GOT3 (cell line): ENCODE measurements around the gene OSBPL2.

ENCODE experiments used
- DNase-seq: peaks from one replicate; lab custom pipeline; 2025; ENCODE audit warnings: mixed read lengths; lab: John Stamatoyannopoulos, UW

Gene OSBPL2

GRCh38 chr20:62235777-62236157 is 2.6 kb upstream of the OSBPL2 start:
- DNase-seq, result no peak

- DNase-seq, result no peak
Measured at GRCh38 chr20:62236200-62236599, 2.1 kb upstream of the OSBPL2 start.

- DNase-seq, result no peak
Measured at GRCh38 chr20:62236766-62237513, 1.4 kb upstream of the OSBPL2 start.

- DNase-seq, result no peak
Measured at GRCh38 chr20:62237514-62237800, 864 bp upstream of the OSBPL2 start.

- DNase-seq, result no peak
Measured at GRCh38 chr20:62238569-62239277, 402 bp downstream of the OSBPL2 start.

GRCh38 chr20:62239278-62239879 is 1.1 kb downstream of the OSBPL2 start:
- DNase-seq, result no peak

- DNase-seq, result no peak
Measured at GRCh38 chr20:62240020-62240685, 1.8 kb downstream of the OSBPL2 start.

GRCh38 chr20:62241506-62241905 is 3.2 kb downstream of the OSBPL2 start:
- no peak for DNase-seq

GRCh38 chr20:62242176-62242575 is 3.9 kb downstream of the OSBPL2 start:
- DNase-seq, result no peak

GRCh38 chr20:62243106-62243505 is 4.8 kb downstream of the OSBPL2 start:
- DNase-seq, result no peak

- DNase-seq, result no peak
Measured at GRCh38 chr20:62243906-62244515, 5.7 kb downstream of the OSBPL2 start.

- DNase-seq, result no peak
Measured at GRCh38 chr20:62244644-62245108, 6.4 kb downstream of the OSBPL2 start.

- DNase-seq, result no peak
Measured at GRCh38 chr20:62245911-62246280, 7.6 kb downstream of the OSBPL2 start.

GRCh38 chr20:62246431-62246830 is 8.1 kb downstream of the OSBPL2 start:
- no peak for DNase-seq

GRCh38 chr20:62246872-62247652 is 8.7 kb downstream of the OSBPL2 start:
- DNase-seq, result no peak

- no peak for DNase-seq
Measured at GRCh38 chr20:62248890-62249560, 10.7 kb downstream of the OSBPL2 start.

GRCh38 chr20:62252342-62252966 is 14.1 kb downstream of the OSBPL2 start:
- no peak for DNase-seq

- DNase-seq, result no peak
Measured at GRCh38 chr20:62253398-62253797, 15.1 kb downstream of the OSBPL2 start.

- no peak for DNase-seq
Measured at GRCh38 chr20:62254021-62254724, 15.9 kb downstream of the OSBPL2 start.

- DNase-seq, result no peak
Measured at GRCh38 chr20:62255976-62256375, 17.7 kb downstream of the OSBPL2 start.
